Measurements from ENCODE around the gene SMPDL3A. TPM values are rescaled to one million over a fixed set of nuclear protein-coding genes. Genes with fewer than 3 reads are reported as not detected.
A peak's percentile ranks its signal among the peaks of the same experiment; 100 is the strongest.

Gene SMPDL3A
- total and polyA plus RNA-seq, 2 of the 13 experiments (the other 11 are each of a cell fraction or from before 2014, with no cell fraction given): 7.8 to 17.3 TPM

DNA sequence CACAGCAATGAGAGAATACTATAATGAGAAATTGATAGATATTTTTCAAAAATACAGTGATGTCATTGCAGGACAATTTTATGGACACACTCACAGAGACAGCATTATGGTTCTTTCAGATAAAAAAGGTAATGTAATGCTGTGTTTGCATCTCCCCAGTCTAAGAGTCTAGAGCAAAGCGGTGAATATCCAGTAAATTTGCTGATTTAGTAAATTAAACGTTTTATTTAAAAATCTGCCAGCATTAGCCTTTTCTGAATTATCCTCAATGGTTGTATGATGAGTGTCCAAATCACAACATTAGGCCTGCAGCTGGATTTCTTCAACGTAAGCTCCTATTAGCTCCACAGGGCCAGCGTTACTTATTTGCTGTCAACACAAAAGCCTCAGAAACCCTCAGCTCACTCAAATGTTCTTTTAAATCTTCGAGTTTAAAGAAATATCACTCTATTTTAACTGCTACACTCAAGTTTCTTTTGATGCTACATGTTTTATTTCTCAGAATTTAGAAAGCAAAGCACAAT is 16.0 kb downstream of the SMPDL3A start:
- no peak overlapping the region for H3K27ac ChIP-seq (ENCODE audit: extremely low read length, insufficient read depth, low read length)

DNA sequence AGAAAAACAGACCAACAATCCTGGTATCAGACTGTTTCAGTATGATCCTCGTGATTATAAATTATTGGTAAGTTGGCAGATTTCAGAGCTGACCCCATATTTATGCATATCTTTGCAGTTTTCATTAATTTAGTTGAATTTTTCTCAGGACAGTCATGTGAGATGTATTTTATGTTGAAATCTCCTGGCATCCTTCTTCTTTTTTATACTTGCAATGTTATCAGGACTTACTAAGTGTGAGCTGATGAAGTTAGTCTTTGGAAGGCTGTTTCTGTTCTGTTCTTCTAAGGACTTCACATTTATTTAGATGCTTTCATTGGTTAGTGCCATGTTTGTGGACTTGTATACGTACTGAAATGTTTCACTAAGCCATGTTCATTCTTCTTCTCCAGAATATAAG is 17.2 kb downstream of the SMPDL3A start:
- in situ Hi-C loops (cut with HindIII; ENCODE audit: extremely low pct_ligation_motif_present, low pct_unique_long_range_greater_than_20kb): no loop called here
- FAIRE-seq (no peak), ATAC-seq (no peak)

More for the DNA sequence above, 16.0 kb downstream of the SMPDL3A start:
- Histone ChIP-seq H4K20me1 (ENCODE audit: insufficient read depth, low read length) (no peaks in the 10 kb centered on the region), H3K36me3 (replicated peaks in 1 of 2; ENCODE audit: control insufficient read depth in 1 of 2, insufficient read depth in 2 of 2, low read length in 2 of 2) (no peaks in the 10 kb centered on the region), H3K9me3 (ENCODE audit: low read length) (no peaks in the 10 kb centered on the region), H3K4me2 (ENCODE audit: low read depth, low read length) (no peak overlapping the region), H3K4me3 (replicated peaks in 1 of 3; ENCODE audit: insufficient read depth in 1 of 3, low read depth in 2 of 3, low read length in 3 of 3) (no peak overlapping the region), H2AFZ (ENCODE audit: low read length) (no peak overlapping the region), H3K79me2 (ENCODE audit: insufficient read depth, low read length) (no peaks in the 10 kb centered on the region), H3K9ac (ENCODE audit: insufficient read depth, low read depth, low read length) (no peak overlapping the region), H3K27me3 (ENCODE audit: control insufficient read depth in 1 of 2, insufficient read depth in 2 of 2, low read length in 2 of 2) (no peaks in the 10 kb centered on the region), H3K4me1 (ENCODE audit: insufficient read depth, low read length) (peaks cover 19% of the 10 kb centered on the region)
- DNase-seq (ENCODE audit: low spot score) (no peak), ATAC-seq (no peak), FAIRE-seq (no peak)
- in situ Hi-C loops (cut with HindIII; ENCODE audit: extremely low pct_ligation_motif_present, low pct_unique_long_range_greater_than_20kb) (no loop called here), intact Hi-C loops (cut with micrococcal nuclease; ENCODE audit: unreplicated experiment) (no loop called here)
- CTCF ChIA-PET (ENCODE audit: low intra/inter-chr PET ratio, low total read pairs): no interaction called here
- peak; percentile 70 to 78 for TF ChIP-seq MAFK (conservative IDR thresholded peaks at IDR 0.05 in 1 of 2, IDR thresholded peaks at IDR 0.05 in 1 of 2; ENCODE audit: low read length in 2 of 2)
- peak; percentile 65 for TF ChIP-seq MAFF (IDR thresholded peaks at IDR 0.05; ENCODE audit: low read depth, low read length)
- TF ChIP-seq KMT2B (CRISPR knock-in tag; IDR thresholded peaks at IDR 0.05): no peak
- WGBS (ENCODE audit: low lambda C conversion rate): 73% methylated on average over 5 of the region's 5 CpGs
- BruUV-seq (replicated peaks): no TSS peak
- POLR2A ChIA-PET: interaction anchor here (2.7 kb wide), 1 partner anchor 16 kb away, joined by 6 read pairs; the partner anchor contains the start of gene SMPDL3A

More for the DNA sequence above, 17.2 kb downstream of the SMPDL3A start:
- Histone ChIP-seq H3K27ac (ENCODE audit: extremely low read length, insufficient read depth, low read length) (no peak overlapping the region), H2AFZ (ENCODE audit: low read length) (no peak overlapping the region), H3K9ac (ENCODE audit: insufficient read depth, low read depth, low read length) (no peak overlapping the region), H4K20me1 (ENCODE audit: insufficient read depth, low read length) (no peaks in the 10 kb centered on the region), H3K36me3 (replicated peaks in 1 of 2; ENCODE audit: control insufficient read depth in 1 of 2, insufficient read depth in 2 of 2, low read length in 2 of 2) (no peaks in the 10 kb centered on the region; a peak in 1 of 5 replicates), H3K4me1 (ENCODE audit: insufficient read depth, low read length) (peaks cover 8% of the 10 kb centered on the region), H3K4me2 (ENCODE audit: low read depth, low read length) (no peak overlapping the region), H3K9me3 (ENCODE audit: low read length) (no peaks in the 10 kb centered on the region), H3K4me3 (replicated peaks in 1 of 3; ENCODE audit: insufficient read depth in 1 of 3, low read depth in 2 of 3, low read length in 3 of 3) (no peak overlapping the region), H3K27me3 (ENCODE audit: control insufficient read depth in 1 of 2, insufficient read depth in 2 of 2, low read length in 2 of 2) (no peaks in the 10 kb centered on the region), H3K79me2 (ENCODE audit: insufficient read depth, low read length) (no peaks in the 10 kb centered on the region)
- BruUV-seq (replicated peaks): no TSS peak
- DNase-seq (ENCODE audit: low spot score): no peak
- intact Hi-C loops (cut with micrococcal nuclease; ENCODE audit: unreplicated experiment): no loop called here
- CTCF ChIA-PET (ENCODE audit: low intra/inter-chr PET ratio, low total read pairs): no interaction called here
- POLR2A ChIA-PET: interaction anchor here (2.7 kb wide), 1 partner anchor 17 kb away, joined by 6 read pairs; the partner anchor contains the start of gene SMPDL3A
- peak in 1 of 2 experiments; percentile 28; a peak in 1 of 4 replicates for TF ChIP-seq MAFK (conservative IDR thresholded peaks at IDR 0.05 in 1 of 2, IDR thresholded peaks at IDR 0.05 in 1 of 2; ENCODE audit: low read length in 2 of 2)
- TF ChIP-seq, protein P1, sequence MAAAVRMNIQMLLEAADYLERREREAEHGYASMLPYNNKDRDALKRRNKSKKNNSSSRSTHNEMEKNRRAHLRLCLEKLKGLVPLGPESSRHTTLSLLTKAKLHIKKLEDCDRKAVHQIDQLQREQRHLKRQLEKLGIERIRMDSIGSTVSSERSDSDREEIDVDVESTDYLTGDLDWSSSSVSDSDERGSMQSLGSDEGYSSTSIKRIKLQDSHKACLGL (CRISPR knock-in tag; IDR thresholded peaks at IDR 0.05): no peak
- WGBS (ENCODE audit: low lambda C conversion rate): 93% methylated on average over 2 of the region's 2 CpGs
